ENCODE measurements around the gene ARSJ.

Gene ARSJ

GRCh38 chr4:113888006-113888405 is 91.4 kb downstream of the ARSJ start:
- no peak for DNase-seq

GRCh38 chr4:113885291-113885690 is 94.2 kb downstream of the ARSJ start:
- no peak for DNase-seq

DNA sequence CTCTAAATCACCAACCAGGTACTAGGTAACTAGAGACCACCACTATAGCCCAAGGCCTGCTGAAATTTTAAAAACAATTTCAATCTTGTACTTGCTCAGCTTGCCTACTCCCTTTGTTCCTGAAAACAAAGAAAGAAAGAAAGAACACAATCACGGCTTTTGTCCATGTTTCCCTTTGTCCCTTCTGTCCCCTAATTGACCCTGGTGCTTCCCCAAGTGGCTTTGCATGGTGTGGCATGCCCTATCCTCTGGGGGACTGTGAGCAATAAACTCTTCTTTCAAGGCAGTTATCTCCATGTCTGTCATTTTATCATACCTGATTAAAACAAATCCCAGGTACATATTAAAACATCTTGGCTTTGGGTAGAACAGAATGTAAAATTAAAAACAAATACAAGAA is 94.8 kb downstream of the ARSJ start:
- no peak for DNase-seq

DNA sequence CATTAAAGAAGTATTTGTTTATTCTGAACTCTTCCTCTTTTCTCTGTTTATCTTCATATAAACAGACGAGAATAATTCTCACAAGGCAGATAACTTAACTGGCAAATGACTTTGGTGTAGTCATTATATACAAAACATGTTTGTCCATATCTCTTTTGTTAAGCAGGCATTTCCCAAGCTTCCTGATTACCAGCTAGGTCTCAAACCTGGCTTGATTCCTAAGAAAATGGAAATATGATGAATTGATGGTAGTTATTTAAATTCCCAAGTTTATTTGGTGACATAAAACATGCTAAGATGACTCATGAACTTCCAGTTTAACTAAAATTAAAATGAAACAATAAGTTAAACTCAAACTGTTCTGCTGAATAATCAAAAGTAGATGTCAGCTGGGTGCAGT is 96.8 kb downstream of the ARSJ start:
- no peak for DNase-seq

GRCh38 chr4:113881256-113881655 is 98.2 kb downstream of the ARSJ start:
- no peak for DNase-seq

- DNase-seq = no peak
These were observed 99.0 kb downstream of the ARSJ start for GRCh38 chr4:113880240-113881028.

DNA sequence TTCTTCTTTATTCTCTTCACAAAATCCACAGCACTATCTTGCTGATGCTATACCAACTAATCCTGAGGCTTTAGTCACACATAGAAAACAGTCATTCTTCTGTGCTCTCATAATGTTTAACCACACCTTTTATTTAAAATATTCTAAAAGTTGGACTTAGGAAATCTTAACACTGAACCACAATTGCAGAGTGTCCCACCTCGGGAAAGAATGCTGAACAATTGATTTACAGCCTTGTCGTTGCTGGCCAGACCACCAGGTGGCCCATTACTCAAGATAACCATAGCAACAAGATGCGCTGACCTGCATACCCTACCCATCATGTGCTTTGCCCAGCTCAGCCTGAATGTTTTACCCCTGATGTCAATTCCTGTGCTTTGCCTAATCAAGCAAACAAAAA is 100.8 kb downstream of the ARSJ start:
- no peak for DNase-seq

DNA sequence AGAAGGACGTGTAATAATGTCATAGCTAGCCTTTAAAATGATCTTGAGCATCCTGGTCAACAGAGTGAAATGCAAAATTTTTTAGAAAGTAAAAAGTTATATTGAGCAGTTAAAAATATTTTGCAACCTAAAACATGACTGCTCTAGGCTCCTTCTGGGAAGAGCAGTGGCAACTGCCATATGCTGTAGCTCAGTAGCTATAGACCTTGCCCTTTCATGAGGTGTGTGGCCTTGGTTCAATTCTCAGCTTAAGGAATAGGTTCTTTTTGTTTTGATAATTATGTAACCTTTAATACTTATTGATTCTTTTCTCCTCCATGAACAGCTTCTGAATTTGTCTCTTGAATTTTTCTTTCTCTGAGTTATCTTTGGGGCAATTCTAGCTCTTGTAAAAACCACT is 105.0 kb downstream of the ARSJ start:
- no peak for DNase-seq

DNA sequence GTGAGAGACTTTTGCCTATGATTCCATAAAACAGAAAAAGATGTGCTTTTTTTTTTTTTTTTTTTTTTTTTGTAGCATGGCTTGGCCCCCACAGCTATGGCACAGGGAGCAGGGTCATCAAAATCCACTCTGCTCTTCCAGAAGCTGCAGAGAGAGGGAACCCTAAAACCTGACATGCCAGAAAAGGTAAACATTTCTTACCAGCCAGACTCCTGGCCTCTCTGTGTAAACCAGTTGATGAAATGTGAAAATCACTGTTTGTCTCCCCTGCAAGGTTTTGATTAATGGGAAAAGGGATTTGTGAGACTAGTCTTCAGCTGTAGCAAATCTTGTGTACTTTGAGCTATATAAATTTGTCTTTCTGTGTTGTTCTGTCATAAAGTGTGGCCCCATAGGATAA is 105.9 kb downstream of the ARSJ start:
- no peak for DNase-seq

DNA sequence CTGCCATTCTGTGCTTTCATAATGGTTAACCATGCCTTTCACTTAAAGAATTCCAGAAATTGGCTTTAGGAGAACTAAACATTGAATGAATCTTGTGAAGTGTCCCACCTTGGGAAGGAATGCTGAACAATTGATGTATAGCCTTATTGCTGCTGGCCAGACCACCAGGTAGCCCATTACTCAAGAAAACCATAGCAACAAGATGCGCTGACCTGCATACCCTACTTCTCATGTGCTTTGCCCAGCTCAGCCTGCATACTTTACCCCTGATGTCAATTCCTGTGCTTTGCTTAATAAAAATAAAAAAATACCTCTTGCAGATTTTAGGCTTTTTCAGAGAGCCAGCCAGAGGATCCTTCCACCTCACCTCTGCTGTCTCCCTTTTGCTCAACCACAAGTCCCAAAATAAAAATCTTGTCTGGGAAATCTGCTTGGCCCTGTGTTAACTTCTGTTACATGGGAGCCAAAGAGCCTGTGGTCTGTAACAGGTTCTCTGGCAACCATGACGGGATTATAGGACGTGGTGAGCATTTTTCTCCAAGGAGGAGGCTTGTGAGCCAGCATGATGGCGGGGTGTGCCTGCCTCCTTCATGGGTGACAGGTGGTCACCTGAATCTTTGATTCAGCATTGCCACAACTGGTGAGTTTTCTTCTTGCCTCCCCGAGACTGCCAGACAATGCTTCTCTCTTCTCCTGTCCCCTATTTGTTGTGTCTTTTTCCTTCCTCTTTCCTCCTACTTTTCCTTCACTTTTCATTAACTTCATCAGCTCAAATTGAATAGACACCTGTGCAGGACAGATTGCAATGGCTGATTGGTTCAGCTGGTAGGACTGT is 106.8 kb downstream of the ARSJ start:
- DNase-seq = no peak

GRCh38 chr4:113871080-113871479 is 108.4 kb downstream of the ARSJ start:
- no peak for DNase-seq

DNA sequence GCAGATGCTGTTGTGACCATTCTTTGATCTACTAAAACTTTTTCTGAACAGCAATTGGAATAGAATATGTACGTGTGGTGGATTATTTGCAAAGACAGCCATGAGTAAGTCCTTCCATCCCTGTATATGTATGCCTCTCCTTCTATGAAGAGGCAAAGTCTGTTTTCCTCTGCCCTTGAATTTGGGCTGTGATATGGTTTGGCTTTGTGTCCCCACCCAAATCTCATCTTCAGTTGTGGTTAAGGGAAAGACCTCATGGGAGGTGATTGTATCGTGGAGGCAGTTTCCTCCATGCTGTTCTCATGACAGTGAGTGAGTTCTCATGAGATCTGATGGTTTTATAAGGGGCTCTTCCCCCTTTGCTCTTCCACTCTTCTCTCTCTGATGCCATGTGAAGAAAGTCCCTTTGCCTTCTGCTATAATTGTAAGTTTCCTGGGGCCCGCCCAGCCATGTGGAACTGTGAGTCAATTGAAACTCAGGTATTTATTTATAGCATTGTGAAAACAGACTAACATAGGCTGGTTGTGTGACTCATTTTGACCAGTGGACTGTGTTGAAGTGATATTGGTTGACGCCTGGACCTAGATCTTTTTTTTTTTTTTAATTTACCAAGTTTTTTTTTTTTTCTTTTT is 109.6 kb downstream of the ARSJ start:
- peak; percentile 73 for DNase-seq

DNA sequence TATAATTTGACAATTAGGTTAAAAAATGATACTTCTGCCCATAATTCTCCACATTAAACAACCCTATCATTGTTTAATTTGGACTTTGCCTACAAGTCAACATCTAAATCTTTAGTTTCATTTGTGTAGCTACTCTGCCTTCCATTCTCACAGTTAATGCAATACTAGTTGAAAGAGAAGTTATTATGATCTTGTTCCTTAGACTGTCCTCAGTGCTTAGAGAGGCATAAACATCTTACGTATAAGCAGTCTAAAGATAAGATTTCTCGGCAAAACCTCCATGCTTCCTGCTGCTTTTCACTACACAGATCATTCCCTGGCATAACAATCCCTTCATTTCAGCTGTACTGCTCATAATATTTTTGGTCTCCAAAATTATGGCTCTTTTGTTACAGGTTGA is 112.8 kb downstream of the ARSJ start:
- DNase-seq = no peak

DNA sequence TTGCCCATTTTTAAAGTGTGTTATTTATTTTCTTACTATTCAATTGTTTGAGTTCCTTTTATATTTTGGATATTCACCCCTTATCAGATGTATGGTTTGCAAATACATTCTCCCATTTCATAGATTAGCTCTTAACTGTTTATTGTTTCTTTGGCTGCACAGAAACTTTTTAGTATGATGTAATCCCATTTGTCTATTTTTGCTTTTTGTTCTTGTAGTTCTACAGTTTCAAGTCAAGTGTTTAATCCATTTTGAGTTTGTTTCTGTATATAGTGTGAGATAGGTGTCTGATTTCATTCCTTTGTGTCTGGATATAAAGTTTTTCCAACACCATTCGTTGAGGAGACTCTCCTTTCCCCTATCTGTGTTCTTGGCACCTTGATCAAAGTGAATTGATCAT is 120.5 kb downstream of the ARSJ start:
- no peak for DNase-seq

GRCh38 chr4:113851816-113852215 is 127.6 kb downstream of the ARSJ start:
- no peak for DNase-seq
